Skeletal muscle satellite cell (primary cell): Measurements from ENCODE around the gene SGMS1.

Source experiments
- H3K27me3 ChIP-seq: 2 replicates; pipeline ENCODE4 v1.7.0; 2013; ENCODE audit warnings: low read length; ENCODE audit not compliant: control insufficient read depth, insufficient read depth
- H3K36me3 ChIP-seq: 2 replicates; pipeline ENCODE4 v1.7.0; 2013; ENCODE audit warnings: mild to moderate bottlenecking, control low read depth, low read length; ENCODE audit not compliant: insufficient read depth
- H3K4me1 ChIP-seq: 2 replicates; pipeline ENCODE4 v1.7.0; 2013; ENCODE audit warnings: low read length; ENCODE audit not compliant: control insufficient read depth, insufficient read depth
- H3K4me2 ChIP-seq: 2 replicates; pipeline ENCODE4 v1.7.0; 2013; ENCODE audit warnings: mild to moderate bottlenecking, low read length
- H3K4me3 ChIP-seq: 2 replicates; pipeline ENCODE4 v1.7.0; 2013; ENCODE audit warnings: low read length
- H3K9ac ChIP-seq: 2 replicates; pipeline ENCODE4 v1.7.0; 2013; ENCODE audit warnings: mild to moderate bottlenecking, low read depth, low read length, moderate library complexity
- H3K9me3 ChIP-seq: replicated peaks from 2 replicates; pipeline ENCODE4 v1.7.0; 2013; ENCODE audit warnings: mild to moderate bottlenecking, control low read depth, low read length

SGMS1 gene

DNA sequence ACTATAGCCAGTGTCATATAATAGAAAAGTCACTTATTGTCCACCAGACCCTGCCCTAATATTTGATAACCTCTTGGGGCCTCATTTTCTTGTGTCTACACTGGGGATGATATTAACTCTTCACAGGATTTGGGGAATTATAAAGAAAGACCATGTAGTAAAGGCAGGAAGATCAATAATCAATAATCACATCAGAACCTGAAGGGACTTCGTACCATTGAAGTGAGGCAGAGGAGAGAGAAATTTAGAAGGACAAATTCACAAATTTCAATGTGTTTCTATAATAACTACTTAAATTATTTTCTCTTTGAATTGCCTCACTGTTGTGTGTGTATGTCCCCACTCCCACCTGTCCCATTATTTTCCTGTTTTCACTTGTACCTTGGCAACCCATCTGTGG lies 10.7 kb upstream of the SGMS1 start:
- Histone ChIP-seq H3K36me3 (no peaks in the 10 kb centered on the region), H3K4me3 (no peak overlapping the region), H3K27me3 (no peaks in the 10 kb centered on the region), H3K9ac (no peak overlapping the region), H3K4me1 (peaks cover 22% of the 10 kb centered on the region), H3K9me3 (no peaks in the 10 kb centered on the region), H3K4me2 (no peak overlapping the region)

DNA sequence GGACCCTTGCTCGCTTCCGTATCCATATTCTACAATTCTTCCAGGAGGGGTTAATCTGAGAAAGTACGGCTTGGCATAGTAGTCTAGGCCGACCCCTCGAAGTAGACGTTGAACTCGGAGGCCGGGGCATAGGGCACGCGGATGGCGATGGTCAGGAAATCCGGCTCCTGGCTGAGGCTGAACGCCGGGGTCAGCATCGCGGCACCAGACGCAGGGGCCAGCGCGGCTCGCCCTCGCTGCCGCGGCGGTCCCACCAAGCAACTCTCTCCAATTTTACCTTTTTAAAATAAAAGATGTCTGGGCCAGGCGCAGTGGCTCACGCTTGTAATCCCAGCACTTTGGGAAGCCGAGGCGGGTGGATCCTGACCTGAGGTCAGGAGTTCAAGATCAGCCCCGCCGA lies 7.3 kb upstream of the SGMS1 start:
- Histone ChIP-seq H3K36me3 (no peaks in the 10 kb centered on the region), H3K4me3 (no peak overlapping the region), H3K4me1 (peaks cover 12% of the 10 kb centered on the region), H3K9ac (no peak overlapping the region), H3K4me2 (no peak overlapping the region), H3K27me3 (no peaks in the 10 kb centered on the region), H3K9me3 (no peaks in the 10 kb centered on the region)

DNA sequence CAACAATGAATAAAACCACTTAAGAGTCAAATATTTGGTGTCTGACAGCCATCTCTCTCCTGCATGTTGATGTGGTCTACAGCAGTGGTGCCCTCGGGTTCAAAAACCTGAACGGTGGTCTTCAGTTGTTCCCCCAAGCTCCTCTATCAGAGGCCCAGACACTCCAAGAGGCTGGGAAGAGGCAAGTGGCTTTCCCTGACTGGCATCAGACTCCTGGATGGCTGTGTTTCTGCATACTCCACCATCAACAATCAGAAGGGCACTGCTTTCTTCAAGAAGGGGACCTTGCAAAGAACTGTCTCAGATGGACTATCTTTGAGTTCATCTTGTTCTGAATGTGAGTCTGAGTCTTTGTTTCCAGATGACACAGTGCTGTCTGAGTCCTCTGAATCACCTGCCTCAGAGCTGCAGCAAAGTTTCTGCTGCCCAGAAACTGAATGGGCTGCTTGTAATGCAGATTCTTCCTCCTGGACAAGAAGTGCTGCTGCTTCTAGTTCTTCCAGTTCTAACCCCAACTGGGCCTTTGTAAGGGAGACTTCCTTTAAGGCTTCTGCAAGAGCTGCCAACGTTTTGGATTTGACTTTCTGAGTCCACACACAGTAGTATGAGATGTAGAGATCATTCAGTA lies 5.9 kb upstream of the SGMS1 start:
- no peak overlapping the region for H3K4me2 ChIP-seq
- H3K36me3 ChIP-seq, result no peaks in the 10 kb centered on the region
- no peaks in the 10 kb centered on the region for H3K27me3 ChIP-seq
- no peak overlapping the region for H3K4me3 ChIP-seq
- H3K4me1 ChIP-seq, result peaks cover 6% of the 10 kb centered on the region
- H3K9ac ChIP-seq, result no peak overlapping the region
- H3K9me3 ChIP-seq, result no peaks in the 10 kb centered on the region

DNA sequence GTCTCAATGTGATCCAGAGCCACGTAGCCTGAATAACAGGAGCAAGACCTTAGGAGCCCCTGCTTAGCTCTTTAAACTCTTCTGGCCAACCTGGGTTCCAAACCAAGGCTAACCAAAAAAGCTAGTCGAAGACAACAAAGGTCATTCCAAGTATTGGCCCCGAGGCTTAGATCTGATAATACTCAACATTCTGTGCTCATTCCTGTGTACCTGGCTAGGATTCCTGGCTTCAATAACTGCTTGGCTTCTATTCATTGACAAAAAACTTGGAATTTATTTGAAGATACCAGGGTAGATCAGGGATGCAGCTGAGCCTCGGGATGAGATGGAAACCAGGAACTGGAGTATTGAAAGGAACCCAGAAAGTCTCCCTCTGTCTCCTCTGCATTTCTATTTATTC lies 4.1 kb upstream of the SGMS1 start:
- Histone ChIP-seq H3K4me1 (peaks cover 6% of the 10 kb centered on the region), H3K27me3 (no peaks in the 10 kb centered on the region), H3K4me2 (no peak overlapping the region), H3K4me3 (no peak overlapping the region), H3K9ac (no peak overlapping the region), H3K36me3 (no peaks in the 10 kb centered on the region), H3K9me3 (no peaks in the 10 kb centered on the region)

DNA sequence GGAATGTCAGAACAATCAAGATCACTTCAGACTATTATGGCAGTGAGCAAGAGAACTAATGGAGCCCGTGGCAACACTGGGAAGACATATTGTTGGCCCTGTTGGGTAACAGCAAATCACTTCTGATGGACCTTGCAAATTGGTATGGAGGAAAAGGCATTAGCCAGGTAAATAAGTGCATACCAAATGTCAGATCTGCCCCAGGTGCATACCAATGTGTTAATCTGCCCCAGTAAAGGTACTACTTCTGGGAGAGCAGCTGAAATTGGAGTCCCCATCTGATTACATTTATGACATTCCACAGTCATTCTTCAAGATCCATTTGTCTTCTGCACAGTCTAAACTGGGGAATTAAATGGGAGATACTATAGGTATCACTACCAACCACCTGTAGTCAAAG lies 3.7 kb upstream of the SGMS1 start:
- H3K9me3 ChIP-seq, result no peaks in the 10 kb centered on the region
- no peak overlapping the region for H3K4me3 ChIP-seq
- H3K27me3 ChIP-seq, result no peaks in the 10 kb centered on the region
- H3K36me3 ChIP-seq, result no peaks in the 10 kb centered on the region
- peaks cover 9% of the 10 kb centered on the region for H3K4me1 ChIP-seq
- no peak overlapping the region for H3K4me2 ChIP-seq
- H3K9ac ChIP-seq, result no peak overlapping the region

DNA sequence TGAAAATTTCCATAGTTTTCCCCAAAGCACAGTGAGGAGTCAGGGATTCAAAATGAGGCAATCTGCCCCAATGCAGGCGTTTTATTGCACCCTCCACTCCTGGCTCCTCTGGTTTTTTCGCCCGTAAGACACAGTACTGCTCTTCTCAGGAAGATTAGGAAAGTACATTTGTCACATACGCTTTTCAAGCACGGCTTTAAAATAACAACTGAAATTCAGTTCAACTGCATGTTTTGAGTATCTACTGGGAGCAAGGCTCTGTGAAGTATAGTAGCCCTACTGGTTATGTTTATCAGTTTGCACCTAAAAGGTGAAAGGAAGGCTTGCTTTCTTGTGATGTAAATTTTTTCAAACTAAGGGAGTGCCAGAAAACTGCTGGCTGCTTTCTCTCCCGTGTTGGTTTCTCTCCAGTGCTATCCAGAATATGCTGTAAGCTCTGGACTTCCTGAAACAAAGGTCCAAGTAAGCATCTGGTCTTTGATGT lies 1.9 kb upstream of the SGMS1 start:
- Histone ChIP-seq H3K4me1 (peaks cover 19% of the 10 kb centered on the region), H3K4me2 (peak overlapping the region; percentile 95), H3K27me3 (no peaks in the 10 kb centered on the region), H3K36me3 (no peaks in the 10 kb centered on the region), H3K9me3 (no peaks in the 10 kb centered on the region), H3K4me3 (peak overlapping the region; percentile 81), H3K9ac (peak overlapping the region; percentile 97)

DNA sequence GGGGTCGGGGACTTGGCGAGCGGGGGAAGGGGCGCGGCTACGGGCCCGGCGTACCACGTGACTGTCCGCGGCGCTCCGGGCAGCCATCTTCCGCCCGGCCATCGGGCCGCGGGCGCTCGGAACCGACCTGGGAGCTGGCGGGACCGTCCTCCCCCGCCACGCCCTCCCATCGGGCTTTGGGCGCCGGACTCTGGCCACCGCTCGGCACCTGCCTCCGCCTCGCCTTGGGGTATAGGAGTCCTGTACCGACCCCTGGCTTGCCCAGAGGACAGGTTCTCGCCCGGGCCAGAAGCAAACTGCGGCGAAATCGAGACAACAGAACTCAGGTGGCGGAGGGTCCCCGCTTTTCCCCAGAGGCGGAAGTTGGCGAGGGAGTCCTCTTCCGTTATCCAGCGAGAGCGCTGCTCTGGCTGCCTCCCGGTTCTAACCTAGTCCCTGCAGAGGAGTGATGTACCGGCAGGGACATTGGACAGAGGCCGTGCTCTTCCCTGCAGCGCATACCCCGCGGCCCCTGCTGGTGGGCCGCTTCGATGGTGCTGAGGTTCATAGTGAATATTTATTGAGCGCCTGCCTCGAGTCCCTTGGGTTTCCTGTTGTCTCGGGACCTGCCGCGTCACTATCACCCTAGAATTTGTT lies 1.2 kb upstream of the SGMS1 start:
- H3K4me3 ChIP-seq, result peak overlapping the region; percentile 81

DNA sequence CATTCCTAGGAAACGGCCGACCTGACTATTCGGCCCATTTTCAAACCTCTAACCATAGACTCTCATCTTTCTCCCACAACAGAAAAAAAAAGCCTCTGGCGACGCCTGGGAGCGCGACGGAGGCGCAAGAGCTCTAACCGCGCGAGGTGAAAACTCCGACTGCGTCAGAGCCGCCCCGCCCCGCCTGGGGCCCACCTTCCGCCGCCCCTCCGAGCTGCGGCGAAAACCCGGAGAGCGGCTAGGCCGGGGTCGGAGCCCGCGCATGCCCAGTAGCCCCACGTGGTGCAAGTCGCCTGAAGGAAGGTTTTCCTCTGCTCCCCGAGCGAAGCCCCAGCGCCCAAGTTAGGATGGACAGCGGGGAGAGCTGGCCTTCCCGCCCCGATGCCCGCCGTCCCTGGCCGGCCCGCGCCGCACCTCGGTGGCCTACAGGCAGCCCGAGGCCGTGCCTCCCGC lies 683 bp upstream of the SGMS1 start:
- H3K9ac ChIP-seq, result peak overlapping the region; percentile 97
- peaks cover 19% of the 10 kb centered on the region for H3K4me1 ChIP-seq
- H3K4me2 ChIP-seq, result peak overlapping the region; percentile 95
- no peaks in the 10 kb centered on the region for H3K36me3 ChIP-seq
- H3K9me3 ChIP-seq, result no peaks in the 10 kb centered on the region
- H3K27me3 ChIP-seq, result no peaks in the 10 kb centered on the region
- peak overlapping the region; percentile 81 for H3K4me3 ChIP-seq

More for the DNA sequence above, 1.2 kb upstream of the SGMS1 start:
- Histone ChIP-seq H3K9ac (peak overlapping the region; percentile 97), H3K27me3 (no peaks in the 10 kb centered on the region), H3K9me3 (no peaks in the 10 kb centered on the region), H3K36me3 (no peaks in the 10 kb centered on the region), H3K4me1 (peaks cover 19% of the 10 kb centered on the region), H3K4me2 (peak overlapping the region; percentile 95)

DNA sequence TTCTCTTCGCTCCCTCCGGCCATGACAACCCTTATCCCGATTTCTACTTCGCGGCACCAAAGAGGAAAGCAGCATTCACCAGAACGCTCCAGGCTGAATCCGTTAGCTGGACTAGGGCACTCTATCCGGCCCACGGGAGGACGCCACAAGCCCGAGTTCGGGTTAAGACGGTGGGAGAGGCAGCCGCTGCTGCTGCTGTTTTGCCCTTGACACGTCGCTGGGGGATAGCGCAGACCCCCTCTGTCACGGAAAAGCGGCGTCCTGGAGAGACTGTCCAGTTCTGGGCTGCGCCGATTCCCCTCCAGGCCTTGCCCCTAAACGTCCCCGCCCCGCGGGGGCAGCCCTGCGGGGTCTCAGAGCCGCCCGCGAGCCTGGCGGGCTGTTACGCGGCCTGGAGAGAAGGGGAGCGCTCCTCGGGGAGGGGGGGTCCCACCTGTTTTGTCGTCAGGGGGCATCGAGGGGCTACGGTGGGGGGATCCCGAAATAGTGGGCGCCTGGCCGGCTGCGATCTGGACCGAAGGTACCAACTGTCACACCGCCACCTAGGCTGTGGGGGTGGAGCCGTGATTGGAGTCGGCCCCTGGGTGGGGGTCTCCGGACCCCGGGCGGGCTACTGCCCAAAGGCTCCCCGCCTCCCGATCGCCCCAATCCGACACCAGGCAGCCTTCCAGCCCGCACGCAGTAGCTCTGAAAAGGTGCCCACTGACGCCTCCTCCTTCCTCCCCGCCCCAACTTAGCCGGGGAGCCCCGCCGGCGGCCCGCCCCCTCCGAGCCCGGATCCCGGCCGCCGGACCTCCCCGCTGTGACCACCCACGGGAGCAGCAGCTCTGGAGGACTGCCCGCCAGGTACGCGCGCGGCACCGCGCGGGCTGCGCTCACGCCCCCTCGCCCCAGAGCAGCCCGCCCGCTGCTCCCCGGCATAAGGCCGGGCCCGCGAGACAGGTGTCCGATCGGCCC lies 772 bp downstream of the SGMS1 start:
- no peaks in the 10 kb centered on the region for H3K36me3 ChIP-seq
- H3K9me3 ChIP-seq, result no peaks in the 10 kb centered on the region
- H3K9ac ChIP-seq, result peak overlapping the region; percentile 97
- H3K4me1 ChIP-seq, result peaks cover 19% of the 10 kb centered on the region
- no peaks in the 10 kb centered on the region for H3K27me3 ChIP-seq
- H3K4me2 ChIP-seq, result peak overlapping the region; percentile 95
- peak overlapping the region; percentile 81 for H3K4me3 ChIP-seq

DNA sequence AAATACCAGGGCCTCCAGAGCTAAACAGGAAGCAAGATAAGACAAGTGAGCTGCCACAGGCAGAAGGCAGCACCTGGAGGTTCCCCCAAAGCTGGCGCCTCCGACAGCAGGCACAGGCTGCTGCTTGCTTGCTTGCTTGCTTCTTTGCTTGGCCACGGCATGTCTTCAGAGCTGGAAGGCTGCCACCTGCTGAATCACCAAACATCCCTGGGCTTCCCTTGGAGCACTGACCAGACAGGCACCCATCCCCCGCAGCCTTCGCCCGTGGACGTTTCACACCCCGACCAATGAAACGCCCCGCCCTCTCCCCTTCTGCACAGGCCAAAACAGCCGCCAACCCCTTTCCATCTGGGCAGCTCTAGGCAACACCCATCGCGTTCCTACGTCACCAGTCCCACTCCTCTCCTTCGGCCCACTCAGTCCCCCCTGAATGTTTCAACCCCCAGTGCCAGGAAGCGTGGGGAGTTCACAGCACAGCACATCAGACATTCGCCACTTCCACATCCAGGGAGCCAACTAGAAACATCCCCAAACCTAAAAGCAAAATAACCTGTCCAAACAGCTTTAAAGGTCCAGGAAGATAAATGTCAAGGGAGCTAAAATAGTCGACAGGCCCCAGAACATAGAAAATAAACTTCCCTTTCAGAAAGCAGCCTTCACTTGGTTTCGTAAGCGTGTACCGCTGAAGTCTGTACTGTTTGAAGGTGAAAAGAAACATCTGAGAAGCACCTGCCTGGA lies 1.6 kb downstream of the SGMS1 start:
- Histone ChIP-seq H3K9ac (peak overlapping the region; percentile 97), H3K36me3 (no peaks in the 10 kb centered on the region), H3K4me3 (peak overlapping the region; percentile 81), H3K4me1 (peaks cover 19% of the 10 kb centered on the region), H3K27me3 (no peaks in the 10 kb centered on the region), H3K9me3 (no peaks in the 10 kb centered on the region), H3K4me2 (peak overlapping the region; percentile 95)

DNA sequence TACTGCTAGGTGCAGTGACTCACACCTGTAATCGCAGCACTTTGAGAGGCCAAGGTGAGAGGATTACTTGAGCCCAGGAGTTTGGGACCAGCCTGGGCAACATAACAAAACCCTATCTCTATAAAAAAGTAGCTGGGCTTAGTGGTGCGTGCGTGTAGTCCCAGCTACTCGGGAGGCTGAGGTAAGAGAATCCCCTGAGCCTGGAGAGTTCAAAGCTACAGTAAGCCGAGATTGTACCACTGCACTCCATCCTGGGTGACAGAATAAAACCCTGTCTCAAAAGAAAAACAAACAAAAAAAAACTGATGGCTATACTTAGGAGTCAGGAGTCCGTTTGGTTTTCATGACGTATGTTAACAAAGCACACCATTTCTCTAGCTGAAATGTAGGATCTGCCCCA lies 2.9 kb downstream of the SGMS1 start:
- H3K36me3 ChIP-seq, result no peaks in the 10 kb centered on the region
- H3K9me3 ChIP-seq, result no peaks in the 10 kb centered on the region
- peaks cover 18% of the 10 kb centered on the region for H3K4me1 ChIP-seq
- no peak overlapping the region for H3K4me3 ChIP-seq
- no peaks in the 10 kb centered on the region for H3K27me3 ChIP-seq
- H3K4me2 ChIP-seq, result no peak overlapping the region
- no peak overlapping the region for H3K9ac ChIP-seq
